ENCODE data around the gene AGAP1. TPM values are rescaled to one million over a fixed set of nuclear protein-coding genes. Genes with fewer than 3 reads are reported as not detected.

AGAP1 gene
- total and polyA plus RNA-seq, 4 donors: 2.0 to 8.5 (median 5.4) TPM

DNA sequence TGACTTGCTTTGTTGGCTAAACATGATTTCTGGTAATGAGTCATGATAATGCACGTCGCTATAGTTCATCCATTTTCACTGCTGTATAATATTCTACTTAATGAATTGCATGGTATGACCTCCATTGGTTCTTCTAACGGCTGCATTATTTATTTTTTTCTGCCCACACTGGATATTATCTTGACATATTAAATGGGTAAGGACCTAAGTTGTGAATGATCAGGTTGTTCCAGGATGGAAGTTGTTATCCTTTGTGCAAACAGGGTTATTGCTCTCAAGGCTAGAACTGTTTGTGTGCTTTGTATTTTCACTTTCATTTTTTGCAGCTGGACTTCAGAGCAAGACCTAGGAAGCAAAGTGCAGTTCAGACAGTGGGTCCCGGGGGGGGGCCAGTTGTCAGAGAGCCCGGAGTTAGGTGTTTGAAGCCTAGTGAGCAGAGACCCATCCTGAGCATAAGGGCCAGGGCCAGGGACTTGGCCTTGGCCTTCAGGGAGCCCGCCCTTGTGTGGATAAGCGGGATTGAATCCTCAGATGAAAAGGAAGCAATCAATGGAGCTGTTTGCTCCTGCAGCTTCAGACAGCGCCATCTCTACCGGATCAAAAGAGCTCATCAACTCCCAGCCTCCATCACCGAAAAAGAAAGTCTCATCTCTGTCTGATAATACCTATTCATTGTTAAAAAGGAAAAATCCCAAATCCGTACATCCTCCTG is 48.2 kb downstream of the AGAP1 start:
- H3K4me3 ChIP-seq (ENCODE audit: low read depth in 1 of 3, low read length in 3 of 3): peak overlapping the region in 2 of 3 donors; percentile 17 to 32

More for the DNA sequence above, 48.2 kb downstream of the AGAP1 start:
- H3K9me3 ChIP-seq (ENCODE audit: control insufficient read depth in 4 of 4, low read length in 3 of 4): no peaks in the 10 kb centered on the region
- peak overlapping the region; percentile 55 to 57 for H3K27ac ChIP-seq (ENCODE audit: low read depth in 1 of 2, low read length in 2 of 2)
- DNase-seq (ENCODE audit: low spot score): peak; percentile 39
- no peaks in the 10 kb centered on the region for H3K27me3 ChIP-seq (ENCODE audit: control insufficient read depth in 4 of 4, insufficient read depth in 4 of 4, low read length in 3 of 4)
- TF ChIP-seq SP1 (IDR thresholded peaks at IDR 0.05): peak; percentile 84
- TF ChIP-seq HNF4G (IDR thresholded peaks at IDR 0.05): peak; percentile 96
- peak in 1 of 2 donors; percentile 78 for TF ChIP-seq EGR1 (IDR thresholded peaks at IDR 0.05; ENCODE audit: low read depth in 2 of 2)
- TF ChIP-seq GABPA (IDR thresholded peaks at IDR 0.05 in 1 of 2, conservative IDR thresholded peaks at IDR 0.05 in 1 of 2): peak in 1 of 2 donors; percentile 19
- TF ChIP-seq TAF1 (conservative IDR thresholded peaks at IDR 0.05): no peak
- TF ChIP-seq RAD21 (IDR thresholded peaks at IDR 0.05): peak; percentile 19 to 33
- TF ChIP-seq NR2F2 (IDR thresholded peaks at IDR 0.05): no peak
- no peak for TF ChIP-seq FOXA1 (IDR thresholded peaks at IDR 0.05)
- TF ChIP-seq HNF4A (conservative IDR thresholded peaks at IDR 0.05): peak; percentile 99 to 100
- TF ChIP-seq, protein P1, sequence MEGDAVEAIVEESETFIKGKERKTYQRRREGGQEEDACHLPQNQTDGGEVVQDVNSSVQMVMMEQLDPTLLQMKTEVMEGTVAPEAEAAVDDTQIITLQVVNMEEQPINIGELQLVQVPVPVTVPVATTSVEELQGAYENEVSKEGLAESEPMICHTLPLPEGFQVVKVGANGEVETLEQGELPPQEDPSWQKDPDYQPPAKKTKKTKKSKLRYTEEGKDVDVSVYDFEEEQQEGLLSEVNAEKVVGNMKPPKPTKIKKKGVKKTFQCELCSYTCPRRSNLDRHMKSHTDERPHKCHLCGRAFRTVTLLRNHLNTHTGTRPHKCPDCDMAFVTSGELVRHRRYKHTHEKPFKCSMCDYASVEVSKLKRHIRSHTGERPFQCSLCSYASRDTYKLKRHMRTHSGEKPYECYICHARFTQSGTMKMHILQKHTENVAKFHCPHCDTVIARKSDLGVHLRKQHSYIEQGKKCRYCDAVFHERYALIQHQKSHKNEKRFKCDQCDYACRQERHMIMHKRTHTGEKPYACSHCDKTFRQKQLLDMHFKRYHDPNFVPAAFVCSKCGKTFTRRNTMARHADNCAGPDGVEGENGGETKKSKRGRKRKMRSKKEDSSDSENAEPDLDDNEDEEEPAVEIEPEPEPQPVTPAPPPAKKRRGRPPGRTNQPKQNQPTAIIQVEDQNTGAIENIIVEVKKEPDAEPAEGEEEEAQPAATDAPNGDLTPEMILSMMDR (IDR thresholded peaks at IDR 0.05; ENCODE audit: low read depth, low read length, missing input control): no peak
- TF ChIP-seq YY1 (IDR thresholded peaks at IDR 0.05): peak; percentile 53
- TF ChIP-seq, protein P2, sequence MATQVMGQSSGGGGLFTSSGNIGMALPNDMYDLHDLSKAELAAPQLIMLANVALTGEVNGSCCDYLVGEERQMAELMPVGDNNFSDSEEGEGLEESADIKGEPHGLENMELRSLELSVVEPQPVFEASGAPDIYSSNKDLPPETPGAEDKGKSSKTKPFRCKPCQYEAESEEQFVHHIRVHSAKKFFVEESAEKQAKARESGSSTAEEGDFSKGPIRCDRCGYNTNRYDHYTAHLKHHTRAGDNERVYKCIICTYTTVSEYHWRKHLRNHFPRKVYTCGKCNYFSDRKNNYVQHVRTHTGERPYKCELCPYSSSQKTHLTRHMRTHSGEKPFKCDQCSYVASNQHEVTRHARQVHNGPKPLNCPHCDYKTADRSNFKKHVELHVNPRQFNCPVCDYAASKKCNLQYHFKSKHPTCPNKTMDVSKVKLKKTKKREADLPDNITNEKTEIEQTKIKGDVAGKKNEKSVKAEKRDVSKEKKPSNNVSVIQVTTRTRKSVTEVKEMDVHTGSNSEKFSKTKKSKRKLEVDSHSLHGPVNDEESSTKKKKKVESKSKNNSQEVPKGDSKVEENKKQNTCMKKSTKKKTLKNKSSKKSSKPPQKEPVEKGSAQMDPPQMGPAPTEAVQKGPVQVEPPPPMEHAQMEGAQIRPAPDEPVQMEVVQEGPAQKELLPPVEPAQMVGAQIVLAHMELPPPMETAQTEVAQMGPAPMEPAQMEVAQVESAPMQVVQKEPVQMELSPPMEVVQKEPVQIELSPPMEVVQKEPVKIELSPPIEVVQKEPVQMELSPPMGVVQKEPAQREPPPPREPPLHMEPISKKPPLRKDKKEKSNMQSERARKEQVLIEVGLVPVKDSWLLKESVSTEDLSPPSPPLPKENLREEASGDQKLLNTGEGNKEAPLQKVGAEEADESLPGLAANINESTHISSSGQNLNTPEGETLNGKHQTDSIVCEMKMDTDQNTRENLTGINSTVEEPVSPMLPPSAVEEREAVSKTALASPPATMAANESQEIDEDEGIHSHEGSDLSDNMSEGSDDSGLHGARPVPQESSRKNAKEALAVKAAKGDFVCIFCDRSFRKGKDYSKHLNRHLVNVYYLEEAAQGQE (IDR thresholded peaks at IDR 0.05): no peak
- TF ChIP-seq, protein P3, sequence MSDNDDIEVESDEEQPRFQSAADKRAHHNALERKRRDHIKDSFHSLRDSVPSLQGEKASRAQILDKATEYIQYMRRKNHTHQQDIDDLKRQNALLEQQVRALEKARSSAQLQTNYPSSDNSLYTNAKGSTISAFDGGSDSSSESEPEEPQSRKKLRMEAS (IDR thresholded peaks at IDR 0.05): peak; percentile 72
- TF ChIP-seq JUND (IDR thresholded peaks at IDR 0.05): peak; percentile 43 to 84
- TF ChIP-seq FOXA2 (IDR thresholded peaks at IDR 0.05): peak; percentile 31
- peak; percentile 94 to 95 for TF ChIP-seq RXRA (IDR thresholded peaks at IDR 0.05)
- TF ChIP-seq, protein P4, sequence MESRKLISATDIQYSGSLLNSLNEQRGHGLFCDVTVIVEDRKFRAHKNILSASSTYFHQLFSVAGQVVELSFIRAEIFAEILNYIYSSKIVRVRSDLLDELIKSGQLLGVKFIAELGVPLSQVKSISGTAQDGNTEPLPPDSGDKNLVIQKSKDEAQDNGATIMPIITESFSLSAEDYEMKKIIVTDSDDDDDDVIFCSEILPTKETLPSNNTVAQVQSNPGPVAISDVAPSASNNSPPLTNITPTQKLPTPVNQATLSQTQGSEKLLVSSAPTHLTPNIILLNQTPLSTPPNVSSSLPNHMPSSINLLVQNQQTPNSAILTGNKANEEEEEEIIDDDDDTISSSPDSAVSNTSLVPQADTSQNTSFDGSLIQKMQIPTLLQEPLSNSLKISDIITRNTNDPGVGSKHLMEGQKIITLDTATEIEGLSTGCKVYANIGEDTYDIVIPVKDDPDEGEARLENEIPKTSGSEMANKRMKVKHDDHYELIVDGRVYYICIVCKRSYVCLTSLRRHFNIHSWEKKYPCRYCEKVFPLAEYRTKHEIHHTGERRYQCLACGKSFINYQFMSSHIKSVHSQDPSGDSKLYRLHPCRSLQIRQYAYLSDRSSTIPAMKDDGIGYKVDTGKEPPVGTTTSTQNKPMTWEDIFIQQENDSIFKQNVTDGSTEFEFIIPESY (IDR thresholded peaks at IDR 0.05): no peak
- TF ChIP-seq, protein P5, sequence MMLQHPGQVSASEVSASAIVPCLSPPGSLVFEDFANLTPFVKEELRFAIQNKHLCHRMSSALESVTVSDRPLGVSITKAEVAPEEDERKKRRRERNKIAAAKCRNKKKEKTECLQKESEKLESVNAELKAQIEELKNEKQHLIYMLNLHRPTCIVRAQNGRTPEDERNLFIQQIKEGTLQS (IDR thresholded peaks at IDR 0.05): no peak
- H3K4me1 ChIP-seq (ENCODE audit: control insufficient read depth in 4 of 4, insufficient read depth in 4 of 4, low read length in 3 of 4): peaks cover 6 to 22% (median 15%) of the 10 kb centered on the region in 4 donors
- H3K9ac ChIP-seq (ENCODE audit: low read depth in 1 of 2, low read length in 2 of 2): no peak overlapping the region
- H3K36me3 ChIP-seq (ENCODE audit: control insufficient read depth in 4 of 4, insufficient read depth in 3 of 4, low read depth in 1 of 4, low read length in 3 of 4): no peaks in the 10 kb centered on the region
- WGBS: 41% methylated on average over 11 of the region's 11 CpGs

All from liver (tissue), 9 donors.